Neutrophil (primary cell): ENCODE measurements around the gene ZAR1L.
"Not testable (repeated sequence)": the region's sequence is repeated elsewhere in the genome, so short reads cannot be mapped to it uniquely, and the experiment has no call there.

Experiments used
- H3K27ac ChIP-seq: fragments of 200-600 bp; sonication (generic); 2 replicates; pipeline ENCODE4 v1.5.1; 2016; ENCODE audit warnings: mild to moderate bottlenecking, moderate library complexity
- H3K27me3 ChIP-seq: fragments of 200-600 bp; sonication (generic); 2 replicates; pipeline ENCODE4 v1.6.0; 2016; ENCODE audit warnings: mild to moderate bottlenecking
- H3K36me3 ChIP-seq: fragments of 200-600 bp; sonication (generic); 2 replicates; pipeline ENCODE4 v1.5.1; 2017
- H3K4me1 ChIP-seq, 2 experiments: fragments of 200-600 bp in 1 of 2; sonication (generic) in 1 of 2; 1 replicate in 1 of 2; 2 replicates in 1 of 2; pipeline versions ENCODE4 v1.5.1 to v1.6.1; 2013 to 2016; ENCODE audit warnings: low read depth in 1 of 2, low read length in 1 of 2, mild to moderate bottlenecking in 1 of 2, moderate library complexity in 1 of 2; ENCODE audit not compliant: control insufficient read depth in 1 of 2, insufficient read depth in 1 of 2
- H3K4me3 ChIP-seq, 2 experiments: fragments of 200-600 bp in 1 of 2; sonication (generic) in 1 of 2; 1 replicate in 1 of 2; 2 replicates in 1 of 2; pipeline ENCODE4 v1.5.1; 2013 to 2016; ENCODE audit warnings: low read depth in 1 of 2, low read length in 1 of 2, mild to moderate bottlenecking in 1 of 2, moderate library complexity in 1 of 2
- H3K9me3 ChIP-seq: fragments of 200-600 bp; sonication (generic); 2 replicates; pipeline ENCODE4 v1.5.1; 2016
- TF ChIP-seq, protein P1 (sequence below): fragments of 200-600 bp; sonication (generic); IDR thresholded peaks from 2 replicates; pipeline ENCODE4 v1.5.1; 2016; ENCODE audit warnings: antibody characterized with exemption

Gene ZAR1L, protein sequence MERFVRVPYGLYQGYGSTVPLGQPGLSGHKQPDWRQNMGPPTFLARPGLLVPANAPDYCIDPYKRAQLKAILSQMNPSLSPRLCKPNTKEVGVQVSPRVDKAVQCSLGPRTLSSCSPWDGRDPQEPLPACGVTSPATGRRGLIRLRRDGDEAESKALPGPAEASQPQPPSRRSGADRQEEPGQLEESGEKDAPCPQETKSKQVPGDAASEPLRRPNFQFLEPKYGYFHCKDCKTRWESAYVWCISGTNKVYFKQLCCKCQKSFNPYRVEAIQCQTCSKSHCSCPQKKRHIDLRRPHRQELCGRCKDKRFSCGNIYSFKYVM

GRCh38 chr13:32315238-32316027 lies at the start of gene ZAR1L, which contains the start of gene BRCA2:
ZAR1L (minus strand) TSS chr13:32315363; CDS start chr13:32311925, 3,438 bp downstream.
BRCA2 (plus strand) TSS chr13:32315508; CDS start chr13:32316461, 953 bp downstream.
- no peaks in the 10 kb centered on the region for H3K27me3 ChIP-seq
- H3K9me3 ChIP-seq, result no peaks in the 10 kb centered on the region
- H3K4me1 ChIP-seq, result peaks cover 24 to 27% of the 10 kb centered on the region in 2 experiments
- peak within 1 kb of the TSS; percentile 82 to 92 for H3K4me3 ChIP-seq
- TF ChIP-seq, protein P1, sequence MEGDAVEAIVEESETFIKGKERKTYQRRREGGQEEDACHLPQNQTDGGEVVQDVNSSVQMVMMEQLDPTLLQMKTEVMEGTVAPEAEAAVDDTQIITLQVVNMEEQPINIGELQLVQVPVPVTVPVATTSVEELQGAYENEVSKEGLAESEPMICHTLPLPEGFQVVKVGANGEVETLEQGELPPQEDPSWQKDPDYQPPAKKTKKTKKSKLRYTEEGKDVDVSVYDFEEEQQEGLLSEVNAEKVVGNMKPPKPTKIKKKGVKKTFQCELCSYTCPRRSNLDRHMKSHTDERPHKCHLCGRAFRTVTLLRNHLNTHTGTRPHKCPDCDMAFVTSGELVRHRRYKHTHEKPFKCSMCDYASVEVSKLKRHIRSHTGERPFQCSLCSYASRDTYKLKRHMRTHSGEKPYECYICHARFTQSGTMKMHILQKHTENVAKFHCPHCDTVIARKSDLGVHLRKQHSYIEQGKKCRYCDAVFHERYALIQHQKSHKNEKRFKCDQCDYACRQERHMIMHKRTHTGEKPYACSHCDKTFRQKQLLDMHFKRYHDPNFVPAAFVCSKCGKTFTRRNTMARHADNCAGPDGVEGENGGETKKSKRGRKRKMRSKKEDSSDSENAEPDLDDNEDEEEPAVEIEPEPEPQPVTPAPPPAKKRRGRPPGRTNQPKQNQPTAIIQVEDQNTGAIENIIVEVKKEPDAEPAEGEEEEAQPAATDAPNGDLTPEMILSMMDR, result peak; percentile 31
- peak within 1 kb of the TSS; percentile 99 for H3K27ac ChIP-seq
- H3K36me3 ChIP-seq, result no peaks in the 10 kb centered on the region

DNA sequence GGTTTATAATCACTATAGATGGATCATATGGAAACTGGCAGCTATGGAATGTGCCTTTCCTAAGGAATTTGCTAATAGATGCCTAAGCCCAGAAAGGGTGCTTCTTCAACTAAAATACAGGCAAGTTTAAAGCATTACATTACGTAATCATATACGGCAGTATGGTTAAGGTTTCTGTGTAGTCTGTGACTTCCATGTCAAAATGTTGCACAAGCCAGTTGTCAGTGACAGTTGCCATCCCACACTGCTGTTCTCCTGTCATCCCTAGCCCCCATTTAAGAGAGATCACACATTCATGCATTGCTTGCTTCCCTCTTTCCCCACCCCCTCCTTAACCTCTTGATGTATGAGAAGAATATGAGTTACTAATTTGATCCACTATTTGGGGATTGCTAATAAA lies 47.4 kb upstream of the ZAR1L start:
- no peaks in the 10 kb centered on the region for H3K9me3 ChIP-seq
- H3K4me1 ChIP-seq, result peaks cover 4 to 5% of the 10 kb centered on the region in 2 experiments
- H3K36me3 ChIP-seq, result peaks cover 3% of the 10 kb centered on the region
- no peak overlapping the region for H3K4me3 ChIP-seq
- H3K27me3 ChIP-seq, result no peaks in the 10 kb centered on the region
- TF ChIP-seq, protein P1, result no peak
- no peak overlapping the region for H3K27ac ChIP-seq

GRCh38 chr13:32355935-32356334 lies 40.8 kb upstream of the ZAR1L start:
- peaks cover 17% of the 10 kb centered on the region for H3K36me3 ChIP-seq
- not testable (repeated sequence) for H3K4me1 ChIP-seq, H3K4me3 ChIP-seq, H3K27ac ChIP-seq, H3K9me3 ChIP-seq, H3K27me3 ChIP-seq

- peaks cover 17% of the 10 kb centered on the region for H3K36me3 ChIP-seq
- H3K4me3 ChIP-seq, result no peak overlapping the region
- no peaks in the 10 kb centered on the region for H3K27me3 ChIP-seq
- no peaks in the 10 kb centered on the region for H3K4me1 ChIP-seq
- no peaks in the 10 kb centered on the region for H3K9me3 ChIP-seq
- no peak overlapping the region for H3K27ac ChIP-seq
- TF ChIP-seq, protein P1, result no peak
These were observed 38.9 kb upstream of the ZAR1L start for GRCh38 chr13:32354040-32354439.

GRCh38 chr13:32350839-32351441 lies 35.8 kb upstream of the ZAR1L start:
- not testable (repeated sequence) for H3K4me1 ChIP-seq, H3K27ac ChIP-seq, H3K27me3 ChIP-seq, H3K9me3 ChIP-seq, H3K36me3 ChIP-seq, H3K4me3 ChIP-seq

DNA sequence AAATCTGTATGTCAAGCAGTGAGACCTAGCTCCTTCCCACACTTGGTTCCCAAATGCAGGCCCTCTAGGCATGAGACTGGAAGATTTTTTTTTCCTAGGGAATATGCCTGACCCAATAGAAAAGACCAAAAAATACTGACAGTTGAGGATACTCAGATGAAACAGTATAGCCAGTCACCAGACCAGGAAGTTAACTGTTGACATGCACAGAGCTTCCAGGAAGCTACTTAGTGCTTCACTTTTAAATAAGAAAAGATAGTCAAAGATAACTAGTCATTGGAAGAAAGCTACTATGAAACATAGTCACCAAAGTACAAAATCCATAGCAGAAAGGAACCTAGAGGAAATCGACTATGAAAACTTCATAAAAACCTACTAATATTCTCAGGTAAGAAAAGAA lies 32.5 kb upstream of the ZAR1L start:
- no peaks in the 10 kb centered on the region for H3K4me1 ChIP-seq
- H3K4me3 ChIP-seq, result no peak overlapping the region
- no peak overlapping the region for H3K27ac ChIP-seq
- H3K9me3 ChIP-seq, result no peaks in the 10 kb centered on the region
- TF ChIP-seq, protein P1, result no peak
- H3K27me3 ChIP-seq, result no peaks in the 10 kb centered on the region
- peaks cover 3% of the 10 kb centered on the region for H3K36me3 ChIP-seq
